GM19324 (cell line): Measurements from ENCODE around the gene SBF2.

Source experiments
- ATAC-seq: cut with Tn5 transposase; IDR thresholded peaks from one replicate; pipeline ENCODE4 v1.9.1; 2021; ENCODE audit warnings: mild to moderate bottlenecking, moderate library complexity; ENCODE audit not compliant: unreplicated experiment, low FRiP score

The SBF2 gene

GRCh38 chr11:9796854-9797253 is 497.2 kb downstream of the SBF2 start:
- no peak for ATAC-seq

GRCh38 chr11:9796266-9796665 is 497.8 kb downstream of the SBF2 start:
- ATAC-seq = no peak

- no peak for ATAC-seq
Measured at GRCh38 chr11:9790703-9791102, 503.3 kb downstream of the SBF2 start.

DNA sequence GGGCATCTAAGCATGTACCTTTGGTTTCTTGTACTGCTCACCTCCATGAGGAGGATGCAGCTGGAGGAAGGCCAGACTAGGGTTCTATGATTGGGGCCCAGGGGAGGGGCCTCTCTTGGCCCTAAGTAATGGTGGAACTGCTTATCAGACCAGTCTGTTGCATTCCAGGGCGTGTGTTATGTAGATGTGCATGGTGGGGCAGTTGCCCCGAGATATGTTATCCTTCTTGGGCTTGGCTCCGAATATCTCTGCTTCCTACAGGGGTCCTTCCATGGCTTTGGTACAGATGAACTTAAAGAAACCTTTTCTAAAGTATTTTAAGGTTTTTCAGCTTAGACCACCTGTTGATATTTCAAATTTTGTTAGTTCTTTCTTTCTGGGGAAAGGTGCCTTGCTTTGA is 504.1 kb downstream of the SBF2 start:
- ATAC-seq = no peak

- no peak for ATAC-seq
Measured at GRCh38 chr11:9787981-9788521, 506.0 kb downstream of the SBF2 start.

DNA sequence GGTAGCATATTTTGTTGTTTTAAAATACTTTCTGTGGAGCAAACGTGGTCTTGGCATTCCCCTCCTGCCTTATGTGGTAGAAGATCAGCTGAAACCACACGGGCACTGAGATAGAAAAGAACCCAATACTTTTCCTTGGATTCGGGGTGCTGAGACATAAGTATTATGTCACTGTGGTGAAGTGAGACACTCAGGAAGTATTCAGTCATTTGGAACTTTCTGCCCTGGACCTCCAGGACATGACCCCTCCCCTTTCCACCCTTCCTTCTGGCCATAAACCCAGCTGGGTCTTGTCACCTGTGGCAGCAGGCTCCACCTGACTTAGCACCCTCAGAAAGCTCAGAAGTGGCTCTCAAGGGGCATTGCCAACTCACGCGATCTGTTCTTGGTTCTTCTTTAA is 506.8 kb downstream of the SBF2 start:
- no peak for ATAC-seq

GRCh38 chr11:9784602-9785315 is 509.3 kb downstream of the SBF2 start:
- no peak for ATAC-seq

- no peak for ATAC-seq
Measured at GRCh38 chr11:9783986-9784385, 510.0 kb downstream of the SBF2 start.

DNA sequence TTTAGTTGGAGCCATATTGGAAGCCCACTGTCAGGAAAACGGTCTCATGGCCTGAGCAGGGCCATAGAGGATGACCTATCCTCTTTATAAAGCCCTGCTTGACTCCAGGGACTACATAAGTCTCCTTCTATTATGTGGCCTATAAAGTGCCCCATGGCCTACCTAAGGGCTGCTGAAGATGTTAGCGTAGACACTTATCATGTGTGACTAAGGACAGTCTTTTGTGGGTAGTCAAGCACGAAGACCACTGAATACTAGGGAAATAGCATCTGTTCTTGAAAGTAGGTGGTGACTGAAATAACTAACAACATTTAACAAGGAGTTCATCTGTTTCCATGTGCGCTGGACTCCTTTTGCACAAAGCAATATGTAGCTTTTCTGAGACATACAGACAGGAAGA is 513.1 kb downstream of the SBF2 start:
- no peak for ATAC-seq

GRCh38 chr11:9777525-9777924 is 516.5 kb downstream of the SBF2 start:
- no peak for ATAC-seq

DNA sequence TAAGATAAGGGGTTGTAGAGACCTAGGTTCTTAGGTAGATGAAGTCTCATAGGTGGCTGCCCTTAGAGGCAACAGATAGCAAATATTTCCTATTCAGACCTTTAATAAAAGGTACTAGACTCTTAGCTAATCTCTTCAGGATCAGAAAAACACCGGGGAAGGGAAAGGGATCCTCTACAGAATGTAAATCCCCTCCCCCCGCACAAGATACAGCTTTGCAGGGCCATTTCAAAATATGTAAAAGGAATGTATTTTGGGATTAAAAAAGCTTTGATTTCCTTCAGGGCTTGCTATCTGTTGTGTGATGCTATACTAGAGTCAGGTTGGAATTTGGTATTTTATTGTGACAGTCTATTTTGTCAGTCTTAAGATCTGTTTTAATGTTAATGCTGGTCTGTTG is 517.0 kb downstream of the SBF2 start:
- no peak for ATAC-seq

GRCh38 chr11:9776203-9776602 is 517.8 kb downstream of the SBF2 start:
- no peak for ATAC-seq

DNA sequence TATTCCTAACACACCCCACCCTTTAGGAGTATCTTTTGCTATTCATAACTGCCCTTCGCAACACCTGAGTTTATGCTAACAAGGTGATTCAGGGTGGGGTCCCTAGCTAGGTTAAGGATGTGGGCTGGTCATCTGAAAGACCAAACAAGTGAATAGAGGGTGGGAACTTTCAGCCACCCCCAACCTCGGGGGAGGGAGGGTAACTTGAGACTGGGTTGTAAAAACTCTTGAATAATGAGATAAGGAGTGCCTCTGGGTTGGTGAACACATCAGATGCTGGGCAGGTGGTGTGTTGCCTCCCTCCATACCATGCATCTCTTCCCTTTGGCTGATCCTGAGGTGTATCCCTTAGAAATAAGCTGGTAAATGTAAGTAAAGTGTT is 518.6 kb downstream of the SBF2 start:
- ATAC-seq = no peak

GRCh38 chr11:9774591-9775397 is 519.2 kb downstream of the SBF2 start:
- no peak for ATAC-seq

- ATAC-seq = no peak
Measured at GRCh38 chr11:9774109-9774508, 519.9 kb downstream of the SBF2 start.

DNA sequence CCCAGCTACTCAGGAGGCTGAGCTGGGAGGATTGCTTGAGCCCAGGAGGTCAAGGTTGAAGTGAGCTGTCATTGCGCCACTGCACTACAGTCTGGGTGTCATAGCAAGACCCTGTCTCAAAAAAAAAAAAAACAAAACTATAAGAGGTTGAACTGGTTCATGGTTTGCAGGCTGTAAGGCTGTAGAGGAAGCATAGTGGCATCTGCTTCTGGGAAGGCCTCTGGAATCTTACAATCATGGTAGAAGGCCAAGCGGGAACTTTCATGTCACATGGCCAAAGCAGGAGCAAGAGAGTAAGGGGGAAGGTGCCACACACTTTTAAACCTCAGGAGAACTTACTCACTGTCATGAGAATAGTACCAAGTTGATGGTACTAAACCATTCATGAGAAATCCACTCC is 520.5 kb downstream of the SBF2 start:
- ATAC-seq = no peak

- no peak for ATAC-seq
Measured at GRCh38 chr11:9772218-9772617, 521.8 kb downstream of the SBF2 start.

DNA sequence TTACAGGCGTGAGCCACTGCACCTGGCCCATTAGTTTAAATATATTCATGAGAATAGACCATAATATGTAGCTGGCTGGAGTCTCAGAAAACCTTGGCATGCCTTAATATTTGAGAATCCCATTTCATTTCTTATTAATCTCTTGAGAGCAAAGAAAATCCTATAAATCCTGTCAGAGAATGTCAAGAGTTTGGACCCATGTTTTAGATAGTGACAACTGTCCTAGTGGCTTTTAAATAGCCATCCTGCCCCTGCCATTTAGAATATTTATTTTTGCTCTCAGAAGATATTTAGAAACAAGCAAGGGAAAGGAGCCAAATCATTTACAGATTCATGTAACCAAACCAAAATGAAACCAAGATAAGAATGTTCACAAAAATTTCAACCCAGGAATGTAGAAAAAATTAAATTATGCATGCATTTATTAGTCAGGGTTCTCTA is 522.9 kb downstream of the SBF2 start:
- ATAC-seq = no peak

DNA sequence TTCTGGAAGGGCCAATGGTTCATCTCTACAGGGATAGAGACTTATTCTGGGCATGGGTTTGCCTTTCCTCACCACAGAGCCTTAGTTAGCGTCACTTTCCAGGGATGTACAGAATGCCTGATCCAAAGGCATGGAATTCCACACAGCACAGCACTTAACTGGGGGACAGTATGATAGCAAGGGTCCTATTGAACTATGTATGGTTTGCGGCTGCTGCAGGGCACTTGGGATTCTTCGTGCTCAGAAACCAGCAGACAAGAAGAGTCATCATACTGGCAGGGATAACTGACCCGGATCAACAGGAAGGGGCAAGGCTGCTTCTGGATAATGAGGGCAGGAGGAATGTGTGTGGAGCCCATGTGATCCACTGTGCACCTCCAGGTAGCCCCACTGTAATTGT is 524.4 kb downstream of the SBF2 start:
- ATAC-seq = no peak

- no peak for ATAC-seq
Measured at GRCh38 chr11:9765320-9766101, 528.5 kb downstream of the SBF2 start.

GRCh38 chr11:9763301-9763700 is 530.7 kb downstream of the SBF2 start:
- no peak for ATAC-seq
